RWPE2 (cell line): ENCODE measurements around the gene AGAP5.

Experiments used
- ATAC-seq: fragments of 200-7000 bp; cut with Tn5 transposase; 3 replicates; pipeline ENCODE4 v1.9.1; 2021; ENCODE audit warnings: low read depth
- DNase-seq: peaks from one replicate; pipeline ENCODE4 v3.0.0-alpha.2; 2020; ENCODE audit warnings: low spot score
- H3K27ac ChIP-seq: fragments of 450-650 bp; 2 replicates; pipeline ENCODE4 v1.5.1; 2017; ENCODE audit warnings: mild to moderate bottlenecking; ENCODE audit not compliant: poor library complexity, severe bottlenecking
- H3K27me3 ChIP-seq: fragments of 250-450 bp; sonication (Bioruptor Pico); 2 replicates; pipeline ENCODE4 v1.5.1; 2021; ENCODE audit warnings: mild to moderate bottlenecking, moderate library complexity; ENCODE audit not compliant: insufficient read depth, poor library complexity, severe bottlenecking
- H3K36me3 ChIP-seq: fragments of 250-450 bp; sonication (Bioruptor Pico); 2 replicates; pipeline ENCODE4 v1.5.1; 2020; ENCODE audit warnings: low read depth, mild to moderate bottlenecking, moderate library complexity
- H3K4me1 ChIP-seq: fragments of 250-450 bp; sonication (Bioruptor Pico); 2 replicates; pipeline ENCODE4 v1.5.1; 2021; ENCODE audit warnings: mild to moderate bottlenecking, moderate library complexity; ENCODE audit not compliant: insufficient read depth, poor library complexity, severe bottlenecking
- H3K4me3 ChIP-seq: fragments of 250-450 bp; sonication (Bioruptor Pico); 2 replicates; pipeline ENCODE4 v1.5.1; 2021; ENCODE audit warnings: mild to moderate bottlenecking, moderate library complexity; ENCODE audit not compliant: severe bottlenecking
- H3K9me3 ChIP-seq: fragments of 250-450 bp; sonication (Bioruptor Pico); 2 replicates; pipeline ENCODE4 v1.5.1; 2021; ENCODE audit warnings: mild to moderate bottlenecking, moderate library complexity; ENCODE audit not compliant: severe bottlenecking
- TF ChIP-seq, protein P1 (sequence below): fragments of 450-650 bp; IDR thresholded peaks from one replicate; pipeline ENCODE4 v1.5.1; 2017; ENCODE audit warnings: mild to moderate bottlenecking, moderate library complexity; ENCODE audit not compliant: poor library complexity, severe bottlenecking

The AGAP5 gene

DNA sequence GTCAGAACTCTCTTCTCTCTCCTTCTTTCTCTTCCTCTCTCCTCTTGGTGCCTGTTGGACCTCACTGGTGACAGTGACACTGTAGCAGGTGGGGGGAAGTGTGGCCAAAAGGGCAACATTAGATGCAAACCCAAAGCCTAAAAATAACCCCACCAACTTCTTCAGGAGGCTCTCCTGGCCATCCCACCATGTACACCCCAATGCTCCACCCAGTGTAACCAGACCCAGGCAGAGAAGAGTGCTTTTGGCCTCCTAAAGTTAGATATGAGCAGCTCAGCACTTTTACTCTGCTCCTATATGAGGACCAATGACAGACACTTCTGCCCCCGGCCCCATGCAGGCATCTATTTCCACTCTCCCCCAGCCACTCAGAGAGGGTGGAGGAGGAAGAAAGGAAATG lies 62.1 kb downstream of the AGAP5 start:
- Histone ChIP-seq H3K36me3 (no peaks in the 10 kb centered on the region), H3K9me3 (no peaks in the 10 kb centered on the region), H3K4me1 (no peaks in the 10 kb centered on the region), H3K27me3 (no peaks in the 10 kb centered on the region), H3K27ac (no peak overlapping the region), H3K4me3 (no peak overlapping the region)
- TF ChIP-seq, protein P1, sequence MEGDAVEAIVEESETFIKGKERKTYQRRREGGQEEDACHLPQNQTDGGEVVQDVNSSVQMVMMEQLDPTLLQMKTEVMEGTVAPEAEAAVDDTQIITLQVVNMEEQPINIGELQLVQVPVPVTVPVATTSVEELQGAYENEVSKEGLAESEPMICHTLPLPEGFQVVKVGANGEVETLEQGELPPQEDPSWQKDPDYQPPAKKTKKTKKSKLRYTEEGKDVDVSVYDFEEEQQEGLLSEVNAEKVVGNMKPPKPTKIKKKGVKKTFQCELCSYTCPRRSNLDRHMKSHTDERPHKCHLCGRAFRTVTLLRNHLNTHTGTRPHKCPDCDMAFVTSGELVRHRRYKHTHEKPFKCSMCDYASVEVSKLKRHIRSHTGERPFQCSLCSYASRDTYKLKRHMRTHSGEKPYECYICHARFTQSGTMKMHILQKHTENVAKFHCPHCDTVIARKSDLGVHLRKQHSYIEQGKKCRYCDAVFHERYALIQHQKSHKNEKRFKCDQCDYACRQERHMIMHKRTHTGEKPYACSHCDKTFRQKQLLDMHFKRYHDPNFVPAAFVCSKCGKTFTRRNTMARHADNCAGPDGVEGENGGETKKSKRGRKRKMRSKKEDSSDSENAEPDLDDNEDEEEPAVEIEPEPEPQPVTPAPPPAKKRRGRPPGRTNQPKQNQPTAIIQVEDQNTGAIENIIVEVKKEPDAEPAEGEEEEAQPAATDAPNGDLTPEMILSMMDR, result no peak
- DNase-seq (no peak), ATAC-seq (no peak)

DNA sequence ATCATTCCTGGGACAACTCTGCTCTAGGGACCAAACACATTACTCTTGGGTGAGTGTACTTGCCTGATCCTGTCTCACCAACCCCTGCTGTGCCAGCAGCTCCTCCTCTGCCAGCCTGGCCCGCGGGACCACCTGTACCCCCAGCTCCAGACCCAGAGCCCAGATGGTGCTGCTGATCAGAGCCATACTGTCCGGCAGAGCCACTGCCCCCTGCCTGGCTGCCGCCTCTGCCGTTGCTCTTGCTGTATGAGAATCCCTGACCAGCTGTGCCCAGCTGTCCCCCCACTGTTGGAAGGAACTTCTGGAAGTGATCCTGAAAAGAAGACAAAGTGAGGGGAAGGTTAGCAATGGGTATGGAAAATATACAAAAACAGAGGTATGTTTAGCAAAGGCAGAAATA lies 63.5 kb downstream of the AGAP5 start:
- ATAC-seq (no peak), DNase-seq (no peak)
- H3K27ac ChIP-seq, result no peak overlapping the region
- no peaks in the 10 kb centered on the region for H3K4me1 ChIP-seq
- no peaks in the 10 kb centered on the region for H3K36me3 ChIP-seq
- H3K4me3 ChIP-seq, result no peak overlapping the region
- TF ChIP-seq, protein P1, result no peak
- no peaks in the 10 kb centered on the region for H3K27me3 ChIP-seq
- H3K9me3 ChIP-seq, result no peaks in the 10 kb centered on the region

DNA sequence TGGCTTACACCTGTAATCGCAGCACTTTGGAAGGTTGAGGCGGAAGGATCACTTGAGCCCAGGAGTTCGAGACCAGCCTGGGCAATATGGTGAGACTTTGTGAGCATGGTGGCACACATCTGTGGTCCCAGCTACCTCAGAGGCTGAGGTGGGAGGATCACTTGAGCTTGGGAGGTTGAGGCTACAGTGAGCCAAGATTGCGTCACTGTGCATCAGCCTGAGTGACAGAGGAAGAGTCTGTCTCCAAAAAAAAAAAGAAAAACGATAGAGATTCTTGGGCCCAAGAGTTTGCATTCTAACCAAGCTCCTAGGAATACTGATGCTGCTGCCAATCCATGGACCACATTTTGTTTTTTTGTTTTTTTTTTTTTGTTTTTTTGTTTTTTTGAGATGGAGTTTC lies 68.7 kb downstream of the AGAP5 start:
- no peaks in the 10 kb centered on the region; the same call in 1 of the 2 replicates for H3K36me3 ChIP-seq
- H3K4me1 ChIP-seq, result peaks cover 14% of the 10 kb centered on the region
- ATAC-seq, result no peak
- no peak for DNase-seq
- H3K9me3 ChIP-seq, result no peaks in the 10 kb centered on the region
- no peaks in the 10 kb centered on the region for H3K27me3 ChIP-seq
- no peak overlapping the region for H3K4me3 ChIP-seq
- TF ChIP-seq, protein P1, result no peak
- no peak overlapping the region for H3K27ac ChIP-seq

DNA sequence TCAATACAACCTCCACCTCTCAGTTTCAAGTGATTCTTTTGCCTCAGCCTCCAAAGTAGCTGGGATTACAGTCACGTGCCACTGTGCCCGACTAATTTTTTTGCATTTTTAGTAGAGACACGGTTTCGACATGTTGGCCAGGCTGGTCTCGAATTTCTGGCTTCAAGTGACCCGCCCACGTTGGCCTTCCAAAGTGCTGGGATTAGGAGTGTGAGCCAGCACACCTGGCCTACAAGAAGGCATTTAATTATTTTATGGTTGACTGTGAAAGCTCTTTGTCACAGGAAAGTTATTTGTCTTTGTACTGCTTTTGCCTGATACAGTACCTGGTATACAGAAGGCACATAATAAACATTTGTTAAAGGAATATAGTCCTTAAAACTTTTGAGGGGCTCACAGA lies 69.5 kb downstream of the AGAP5 start:
- Histone ChIP-seq H3K27ac (no peak overlapping the region), H3K4me1 (peaks cover 14% of the 10 kb centered on the region), H3K27me3 (no peaks in the 10 kb centered on the region), H3K4me3 (no peak overlapping the region), H3K36me3 (no peaks in the 10 kb centered on the region; the same call in 1 of the 2 replicates), H3K9me3 (no peaks in the 10 kb centered on the region)
- ATAC-seq (no peak), DNase-seq (no peak)
- TF ChIP-seq, protein P1, result no peak

DNA sequence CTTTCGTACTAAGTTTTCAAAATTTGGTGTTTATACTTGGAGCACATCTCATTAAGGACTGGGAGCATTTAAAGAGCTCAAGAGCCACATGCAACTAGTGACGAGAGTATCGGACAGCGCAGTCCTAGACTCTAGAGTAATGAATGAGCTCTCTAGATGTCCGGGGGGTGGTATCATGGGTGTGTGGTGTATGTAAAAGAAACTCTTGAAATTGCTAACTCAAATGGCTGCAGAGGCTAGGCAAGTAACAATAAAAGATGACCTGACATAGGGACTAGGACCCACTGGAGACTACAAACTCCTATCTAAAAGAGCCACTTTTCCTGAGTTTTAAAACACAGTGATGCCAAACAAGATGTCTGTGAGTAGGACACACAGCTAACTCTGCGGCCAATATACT lies 70.6 kb downstream of the AGAP5 start:
- H3K27ac ChIP-seq, result no peak overlapping the region
- H3K36me3 ChIP-seq, result no peaks in the 10 kb centered on the region; the same call in 1 of the 2 replicates
- no peaks in the 10 kb centered on the region for H3K27me3 ChIP-seq
- H3K4me1 ChIP-seq, result peaks cover 14% of the 10 kb centered on the region
- DNase-seq (no peak), ATAC-seq (no peak)
- no peak overlapping the region for H3K4me3 ChIP-seq
- TF ChIP-seq, protein P1, result no peak
- H3K9me3 ChIP-seq, result no peaks in the 10 kb centered on the region
